Measurements from ENCODE around the gene NRP2. TPM values are rescaled to one million over a fixed set of nuclear protein-coding genes. Genes with fewer than 3 reads are reported as not detected.

NRP2 gene
- total RNA-seq, 1 experiment from 2014 or later = 31.0 TPM

DNA sequence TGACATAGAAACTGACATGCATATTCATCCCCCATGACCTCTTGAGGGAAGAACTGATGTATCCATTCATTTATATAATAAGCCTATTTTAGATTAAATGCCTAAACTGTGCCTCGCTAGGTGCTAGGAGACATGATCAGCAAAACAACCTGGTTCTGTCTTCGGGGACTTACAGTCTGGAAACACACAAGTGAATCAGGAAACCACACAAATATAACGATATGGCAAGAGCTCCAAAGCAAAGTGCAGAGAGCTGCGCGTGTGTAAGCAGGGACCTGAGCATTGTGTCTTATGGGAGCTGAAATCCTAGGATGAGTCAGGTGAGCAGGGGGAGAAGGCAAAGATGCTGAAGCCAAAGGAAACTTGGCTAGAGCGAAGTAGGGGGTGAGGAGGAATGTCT lies 120.6 kb downstream of the NRP2 start:
- CTCF ChIA-PET = no interaction called here
- Histone ChIP-seq H2AFZ (no peak overlapping the region), H3F3A (ENCODE audit: insufficient read depth, low read depth) (no peaks in the 10 kb centered on the region), H3K27ac (no peak overlapping the region), H3K9me3 (ENCODE audit: insufficient read depth, low read depth) (no peaks in the 10 kb centered on the region), H3K9me2 (ENCODE audit: insufficient read depth) (no peaks in the 10 kb centered on the region), H3K27me3 (ENCODE audit: insufficient read depth, low read depth) (no peaks in the 10 kb centered on the region), H4K20me1 (ENCODE audit: insufficient read depth) (no peaks in the 10 kb centered on the region), H3K4me1 (replicated peaks; ENCODE audit: insufficient read depth) (no peaks in the 10 kb centered on the region), H3K79me2 (ENCODE audit: low read depth) (no peaks in the 10 kb centered on the region), H3K36me3 (ENCODE audit: low read depth) (no peaks in the 10 kb centered on the region), H3K4me3 (no peak overlapping the region), H3K4me2 (no peak overlapping the region)
- POLR2A ChIA-PET (ENCODE audit: unreplicated experiment) = no interaction called here
- no TSS peak for BruUV-seq (replicated peaks)
- DNase-seq = no peak
- TF ChIP-seq, protein P1, sequence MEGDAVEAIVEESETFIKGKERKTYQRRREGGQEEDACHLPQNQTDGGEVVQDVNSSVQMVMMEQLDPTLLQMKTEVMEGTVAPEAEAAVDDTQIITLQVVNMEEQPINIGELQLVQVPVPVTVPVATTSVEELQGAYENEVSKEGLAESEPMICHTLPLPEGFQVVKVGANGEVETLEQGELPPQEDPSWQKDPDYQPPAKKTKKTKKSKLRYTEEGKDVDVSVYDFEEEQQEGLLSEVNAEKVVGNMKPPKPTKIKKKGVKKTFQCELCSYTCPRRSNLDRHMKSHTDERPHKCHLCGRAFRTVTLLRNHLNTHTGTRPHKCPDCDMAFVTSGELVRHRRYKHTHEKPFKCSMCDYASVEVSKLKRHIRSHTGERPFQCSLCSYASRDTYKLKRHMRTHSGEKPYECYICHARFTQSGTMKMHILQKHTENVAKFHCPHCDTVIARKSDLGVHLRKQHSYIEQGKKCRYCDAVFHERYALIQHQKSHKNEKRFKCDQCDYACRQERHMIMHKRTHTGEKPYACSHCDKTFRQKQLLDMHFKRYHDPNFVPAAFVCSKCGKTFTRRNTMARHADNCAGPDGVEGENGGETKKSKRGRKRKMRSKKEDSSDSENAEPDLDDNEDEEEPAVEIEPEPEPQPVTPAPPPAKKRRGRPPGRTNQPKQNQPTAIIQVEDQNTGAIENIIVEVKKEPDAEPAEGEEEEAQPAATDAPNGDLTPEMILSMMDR (conservative IDR thresholded peaks at IDR 0.05) = no peak
- no peak for TF ChIP-seq EZH2 (IDR thresholded peaks at IDR 0.05; ENCODE audit: low read depth)
- intact Hi-C loops (cut with micrococcal nuclease; ENCODE audit: unreplicated experiment) = no loop called here

DNA sequence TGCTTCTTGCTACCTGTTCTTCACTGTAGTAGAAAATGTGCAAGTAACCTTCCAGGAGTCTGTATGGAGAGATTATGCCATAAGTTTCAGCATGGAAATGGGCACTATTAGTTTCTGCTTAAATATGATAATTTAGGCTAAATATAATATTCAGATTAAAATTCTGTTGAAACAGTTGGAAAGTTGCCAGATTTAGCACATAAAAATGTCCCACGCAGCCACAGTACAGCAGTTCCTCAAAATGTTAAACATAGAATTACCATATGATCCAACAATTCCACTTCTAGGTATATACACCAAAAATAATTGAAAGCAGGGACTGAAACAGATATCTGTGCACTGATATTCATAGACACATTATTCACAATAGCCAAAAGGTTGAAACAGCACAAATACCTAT lies 121.2 kb downstream of the NRP2 start:
- Histone ChIP-seq H3K27me3 (ENCODE audit: insufficient read depth, low read depth) (no peaks in the 10 kb centered on the region), H3K27ac (no peak overlapping the region), H3K79me2 (ENCODE audit: low read depth) (no peaks in the 10 kb centered on the region), H4K20me1 (ENCODE audit: insufficient read depth) (no peaks in the 10 kb centered on the region), H3K4me3 (no peak overlapping the region), H3K9me3 (ENCODE audit: insufficient read depth, low read depth) (no peaks in the 10 kb centered on the region), H2AFZ (no peak overlapping the region), H3K4me1 (replicated peaks; ENCODE audit: insufficient read depth) (no peaks in the 10 kb centered on the region), H3K36me3 (ENCODE audit: low read depth) (no peaks in the 10 kb centered on the region), H3F3A (ENCODE audit: insufficient read depth, low read depth) (no peaks in the 10 kb centered on the region), H3K4me2 (no peak overlapping the region), H3K9me2 (ENCODE audit: insufficient read depth) (no peaks in the 10 kb centered on the region)
- no peak for DNase-seq
- POLR2A ChIA-PET (ENCODE audit: unreplicated experiment) = no interaction called here
- CTCF ChIA-PET = no interaction called here
- intact Hi-C loops (cut with micrococcal nuclease; ENCODE audit: unreplicated experiment) = no loop called here
- BruUV-seq (replicated peaks) = no TSS peak
- TF ChIP-seq, protein P1 (conservative IDR thresholded peaks at IDR 0.05) = no peak
- TF ChIP-seq EZH2 (IDR thresholded peaks at IDR 0.05; ENCODE audit: low read depth) = no peak

DNA sequence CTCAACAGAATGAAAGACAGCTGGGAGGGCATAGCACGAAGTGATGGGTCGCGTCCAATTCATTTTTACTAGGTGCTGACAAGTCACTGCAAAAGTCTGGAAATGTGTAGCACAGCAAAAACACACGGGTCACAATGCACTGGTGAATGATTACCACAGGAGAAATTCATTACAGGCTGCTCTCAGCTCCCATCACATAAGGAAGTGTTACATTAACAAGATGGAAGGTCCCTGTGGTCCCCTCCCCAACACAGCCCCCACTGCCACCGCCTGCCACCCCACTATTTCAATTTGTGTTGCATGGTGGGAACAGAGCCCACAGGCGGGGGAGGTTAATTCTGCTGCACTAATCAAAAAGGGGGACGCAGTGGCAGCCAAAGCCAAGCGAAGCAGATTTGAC lies 122.8 kb downstream of the NRP2 start:
- intact Hi-C loops (cut with micrococcal nuclease; ENCODE audit: unreplicated experiment) = no loop called here
- CTCF ChIA-PET = no interaction called here
- no TSS peak for BruUV-seq (replicated peaks)

More for the DNA sequence above, 122.8 kb downstream of the NRP2 start:
- H2AFZ ChIP-seq = no peak overlapping the region
- no peaks in the 10 kb centered on the region for H3K4me1 ChIP-seq (replicated peaks; ENCODE audit: insufficient read depth)
- H4K20me1 ChIP-seq (ENCODE audit: insufficient read depth) = no peaks in the 10 kb centered on the region
- TF ChIP-seq, protein P1 (conservative IDR thresholded peaks at IDR 0.05) = no peak
- TF ChIP-seq EZH2 (IDR thresholded peaks at IDR 0.05; ENCODE audit: low read depth) = no peak
- H3K79me2 ChIP-seq (ENCODE audit: low read depth) = no peaks in the 10 kb centered on the region
- H3K9me2 ChIP-seq (ENCODE audit: insufficient read depth) = no peaks in the 10 kb centered on the region
- POLR2A ChIA-PET (ENCODE audit: unreplicated experiment) = no interaction called here
- no peaks in the 10 kb centered on the region for H3F3A ChIP-seq (ENCODE audit: insufficient read depth, low read depth)
- H3K9me3 ChIP-seq (ENCODE audit: insufficient read depth, low read depth) = no peaks in the 10 kb centered on the region
- DNase-seq = no peak
- no peak overlapping the region for H3K4me2 ChIP-seq
- no peaks in the 10 kb centered on the region for H3K36me3 ChIP-seq (ENCODE audit: low read depth)
- no peaks in the 10 kb centered on the region for H3K27me3 ChIP-seq (ENCODE audit: insufficient read depth, low read depth)
- no peak overlapping the region for H3K27ac ChIP-seq
- no peak overlapping the region for H3K4me3 ChIP-seq

Data from PC-9 (cell line).